Stimulated activated CD4-positive, alpha-beta T cell treated with anti-CD3 and anti-CD28 coated beads, Interleukin-12 subunit alpha, Interleukin-12 subunit beta, amount 100 ng/mL, for 4 hours (primary cell): Measurements from ENCODE around the gene LRRIQ1.

Source experiments
- DNase-seq: peaks from one replicate; pipeline ENCODE4 v3.0.0-alpha.2; 2020

LRRIQ1 gene

DNA sequence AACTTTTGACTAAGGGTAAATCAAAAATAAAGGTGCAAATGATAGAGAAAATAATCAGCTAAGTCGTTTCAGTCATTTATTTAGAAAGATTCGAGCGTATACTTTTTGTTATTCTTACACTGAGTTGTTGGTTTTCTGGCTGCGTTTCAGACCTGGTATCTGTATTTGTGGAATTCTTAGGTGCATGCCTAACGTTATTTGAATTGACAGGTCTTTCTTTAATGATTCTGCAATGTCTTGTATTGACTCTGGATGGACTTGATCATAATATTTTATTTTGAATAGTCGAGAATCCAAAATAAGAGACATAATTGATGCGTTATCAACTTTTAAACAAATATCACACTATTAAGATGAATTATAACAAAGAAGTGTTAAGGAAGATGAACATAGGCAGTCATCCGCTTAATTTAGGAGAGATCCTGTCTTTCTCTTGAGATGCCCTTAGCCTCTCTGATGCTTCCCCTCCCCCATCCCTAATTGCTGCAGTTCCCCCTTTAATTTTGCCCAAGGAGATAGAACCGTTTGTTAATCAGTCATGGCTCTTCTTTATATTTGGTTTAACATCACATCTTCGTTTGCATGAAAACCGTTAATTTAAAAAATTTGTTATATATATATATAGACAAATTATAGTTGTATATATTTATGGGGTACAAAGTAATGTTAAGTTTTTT is 245.6 kb downstream of the LRRIQ1 start:
- DNase-seq, result no peak

- no peak for DNase-seq
Measured at GRCh38 chr12:85283560-85283959, 247.4 kb downstream of the LRRIQ1 start.
